Glutamatergic neuron (in vitro differentiated cells): ENCODE measurements around the gene D2HGDH. TPM values are rescaled to one million over a fixed set of nuclear protein-coding genes. Genes with fewer than 3 reads are reported as not detected.

Experiments used
- DNase-seq: peaks from one replicate; pipeline ENCODE4 v3.0.0; 2022
- H3K27ac Mint-ChIP-seq: one replicate; pipeline ENCODE4 v1.8.0; 2020; ENCODE audit warnings: mild to moderate bottlenecking, mixed read lengths, inconsistent platforms; ENCODE audit not compliant: unreplicated experiment
- H3K27me3 Mint-ChIP-seq: one replicate; pipeline ENCODE4 v1.8.0; 2020; ENCODE audit warnings: mild to moderate bottlenecking, moderate library complexity, mixed read lengths, inconsistent platforms; ENCODE audit not compliant: unreplicated experiment
- H3K36me3 Mint-ChIP-seq: one replicate; pipeline ENCODE4 v1.8.0; 2020; ENCODE audit warnings: mild to moderate bottlenecking, mixed read lengths, inconsistent platforms; ENCODE audit not compliant: unreplicated experiment
- H3K4me1 Mint-ChIP-seq: one replicate; pipeline ENCODE4 v1.8.0; 2020; ENCODE audit warnings: mild to moderate bottlenecking, low read depth, mixed read lengths, inconsistent platforms; ENCODE audit not compliant: unreplicated experiment
- H3K4me3 Mint-ChIP-seq: one replicate; pipeline ENCODE4 v1.8.0; 2020; ENCODE audit warnings: mild to moderate bottlenecking, mixed read lengths, inconsistent platforms; ENCODE audit not compliant: unreplicated experiment
- H3K9me3 Mint-ChIP-seq: one replicate; pipeline ENCODE4 v1.8.0; 2020; ENCODE audit warnings: mild to moderate bottlenecking, moderate library complexity, mixed read lengths, inconsistent platforms; ENCODE audit not compliant: unreplicated experiment
- CTCF ChIP-seq: fragments of 200-600 bp; sonication (generic); IDR thresholded peaks from one replicate; pipeline ENCODE4 v1.5.0; 2021; ENCODE audit not compliant: partially characterized antibody, unreplicated experiment
- total RNA-seq: library from RNA; stranded (reverse); fragmentation: NEBNext Ultra II Directional; extraction: Animal tissue kit (Norgen Biotek cat#: 25700); gene quantifications from one replicate; pipeline ENCODE4 v1.2.1, GENCODE V29; 2021; ENCODE audit not compliant: unreplicated experiment

Gene D2HGDH
- total RNA-seq, 1 donor from 2014 or later, result 12.5 TPM

- H3K4me1 Mint-ChIP-seq, result no peaks in the 10 kb centered on the region
- H3K4me3 Mint-ChIP-seq, result no peak overlapping the region
- peaks cover 11% of the 10 kb centered on the region for H3K36me3 Mint-ChIP-seq
- H3K27me3 Mint-ChIP-seq, result peaks cover 2% of the 10 kb centered on the region
- no peak overlapping the region for H3K27ac Mint-ChIP-seq
- DNase-seq, result no peak
- peaks cover 1% of the 10 kb centered on the region for H3K9me3 Mint-ChIP-seq
- TF ChIP-seq CTCF, result no peak
Measured at GRCh38 chr2:241750076-241750840, 15.8 kb downstream of the D2HGDH start.

GRCh38 chr2:241751152-241751551, 16.7 kb downstream of the D2HGDH start:
- no peaks in the 10 kb centered on the region for H3K4me1 Mint-ChIP-seq
- TF ChIP-seq CTCF, result no peak
- no peak overlapping the region for H3K27ac Mint-ChIP-seq
- H3K4me3 Mint-ChIP-seq, result no peak overlapping the region
- H3K27me3 Mint-ChIP-seq, result peaks cover 2% of the 10 kb centered on the region
- no peak for DNase-seq
- H3K9me3 Mint-ChIP-seq, result peaks cover under 1% of the 10 kb centered on the region
- peaks cover 2% of the 10 kb centered on the region for H3K36me3 Mint-ChIP-seq

GRCh38 chr2:241751776-241752175, 17.3 kb downstream of the D2HGDH start:
- no peaks in the 10 kb centered on the region for H3K9me3 Mint-ChIP-seq
- no peaks in the 10 kb centered on the region for H3K36me3 Mint-ChIP-seq
- no peak for TF ChIP-seq CTCF
- no peak overlapping the region for H3K27ac Mint-ChIP-seq
- H3K4me1 Mint-ChIP-seq, result no peaks in the 10 kb centered on the region
- no peak overlapping the region for H3K4me3 Mint-ChIP-seq
- no peak for DNase-seq
- peaks cover 2% of the 10 kb centered on the region for H3K27me3 Mint-ChIP-seq

GRCh38 chr2:241752253-241752652, 17.8 kb downstream of the D2HGDH start:
- TF ChIP-seq CTCF, result no peak
- DNase-seq, result no peak
- H3K4me1 Mint-ChIP-seq, result no peaks in the 10 kb centered on the region
- H3K9me3 Mint-ChIP-seq, result no peaks in the 10 kb centered on the region
- no peak overlapping the region for H3K4me3 Mint-ChIP-seq
- no peak overlapping the region for H3K27ac Mint-ChIP-seq
- peaks cover 2% of the 10 kb centered on the region for H3K27me3 Mint-ChIP-seq
- no peaks in the 10 kb centered on the region for H3K36me3 Mint-ChIP-seq

GRCh38 chr2:241752689-241753276, 18.4 kb downstream of the D2HGDH start:
- Mint-ChIP-seq H3K4me3 (no peak overlapping the region), H3K27ac (no peak overlapping the region), H3K9me3 (no peaks in the 10 kb centered on the region), H3K27me3 (peaks cover 2% of the 10 kb centered on the region), H3K4me1 (no peaks in the 10 kb centered on the region), H3K36me3 (no peaks in the 10 kb centered on the region)
- no peak for DNase-seq
- no peak for TF ChIP-seq CTCF
